Measurements from ENCODE around the gene IFT52. TPM values are rescaled to one million over a fixed set of nuclear protein-coding genes. Genes with fewer than 3 reads are reported as not detected.
"Not testable (repeated sequence)": the region's sequence is repeated elsewhere in the genome, so short reads cannot be mapped to it uniquely, and the experiment has no call there.

IFT52 gene
- total RNA-seq, 1 donor from 2014 or later: 55.4 TPM

DNA sequence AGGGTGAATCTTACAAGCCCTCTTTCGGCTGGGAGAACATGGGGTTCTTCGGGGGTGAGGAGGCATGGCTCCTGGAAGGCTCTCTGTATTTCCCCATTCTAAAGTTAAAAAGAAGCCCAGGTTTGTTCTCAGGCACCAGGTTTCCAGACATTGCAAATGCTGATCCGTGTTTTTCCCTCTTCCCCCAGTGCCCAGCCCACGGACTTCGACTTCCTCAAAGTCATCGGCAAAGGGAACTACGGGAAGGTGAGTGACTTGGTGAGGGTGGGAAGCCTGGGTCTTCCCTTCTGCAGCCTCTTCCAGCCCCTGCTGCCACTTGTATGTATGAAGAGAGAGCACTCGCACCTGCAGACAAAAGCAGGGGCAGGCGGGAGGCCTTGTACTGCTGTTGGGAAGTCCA lies 23.3 kb upstream of the IFT52 start:
- no peak for DNase-seq (ENCODE audit: low spot score)

DNA sequence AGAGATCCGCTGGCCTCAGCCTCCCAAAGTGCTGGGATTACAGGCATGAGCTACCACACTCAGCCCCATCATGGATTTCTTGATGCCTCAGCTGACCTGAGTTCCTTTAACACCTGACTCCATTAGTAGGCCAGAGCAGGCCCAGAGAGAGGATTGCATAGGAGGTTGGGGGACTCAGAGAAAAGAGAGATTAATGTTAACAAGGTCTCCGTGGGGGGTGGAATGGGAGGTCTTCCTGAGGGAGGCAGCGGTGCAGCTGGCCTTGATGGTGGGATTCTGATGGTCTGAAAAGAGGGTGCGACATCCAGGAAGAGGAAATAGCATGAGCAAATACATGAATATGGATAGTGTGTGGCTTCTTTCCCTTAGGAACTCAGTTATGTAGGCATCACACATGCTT lies 22.0 kb upstream of the IFT52 start:
- DNase-seq (ENCODE audit: low spot score): no peak

GRCh38 chr20:43569282-43569681 lies 21.5 kb upstream of the IFT52 start:
- DNase-seq (ENCODE audit: low spot score): no peak

DNA sequence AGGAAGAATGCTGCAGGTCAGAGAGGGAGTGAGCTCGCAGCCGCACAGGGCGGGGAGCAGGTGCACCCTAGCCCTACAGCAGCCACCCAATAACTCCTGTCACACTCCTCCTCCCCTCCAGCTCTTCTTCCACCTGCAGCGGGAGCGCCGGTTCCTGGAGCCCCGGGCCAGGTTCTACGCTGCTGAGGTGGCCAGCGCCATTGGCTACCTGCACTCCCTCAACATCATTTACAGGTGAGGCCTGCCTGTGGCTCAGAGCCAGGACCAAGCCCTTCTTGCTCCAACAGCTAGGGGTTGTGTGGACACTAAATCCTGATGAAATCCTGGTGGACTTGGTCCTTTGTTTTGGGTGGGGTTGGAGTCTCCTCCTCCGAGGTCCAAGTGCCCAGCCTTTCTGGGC lies 20.2 kb upstream of the IFT52 start:
- no peak for DNase-seq (ENCODE audit: low spot score)

GRCh38 chr20:43571310-43571709 lies 19.4 kb upstream of the IFT52 start:
- no peak for DNase-seq (ENCODE audit: low spot score)

- DNase-seq (ENCODE audit: low spot score): no peak
These were observed 19.0 kb upstream of the IFT52 start for GRCh38 chr20:43571771-43572170.

DNA sequence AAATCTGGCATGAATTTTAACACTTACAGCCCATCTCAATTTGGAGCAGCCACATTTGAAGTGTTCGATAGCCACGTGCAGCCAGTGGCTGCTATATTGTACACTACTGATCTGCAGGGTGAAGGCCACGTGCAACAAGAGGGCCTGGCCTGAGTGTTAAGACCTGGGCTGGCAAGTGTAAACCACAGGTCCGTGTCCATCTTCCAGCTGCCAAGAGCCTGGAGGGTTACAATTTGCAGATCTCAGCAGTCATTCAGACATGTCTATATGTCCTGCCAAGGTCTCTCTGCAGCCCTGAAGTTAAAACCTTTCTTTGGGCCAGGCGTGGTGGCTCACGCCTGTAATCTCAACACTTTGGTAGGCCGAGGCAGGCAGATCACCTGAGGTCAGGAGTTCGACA lies 17.8 kb upstream of the IFT52 start:
- DNase-seq (ENCODE audit: low spot score): no peak

GRCh38 chr20:43576108-43576507 lies 14.6 kb upstream of the IFT52 start:
- DNase-seq (ENCODE audit: low spot score): no peak

GRCh38 chr20:43579861-43580793 lies 10.6 kb upstream of the IFT52 start:
- DNase-seq (ENCODE audit: low spot score): no peak

DNA sequence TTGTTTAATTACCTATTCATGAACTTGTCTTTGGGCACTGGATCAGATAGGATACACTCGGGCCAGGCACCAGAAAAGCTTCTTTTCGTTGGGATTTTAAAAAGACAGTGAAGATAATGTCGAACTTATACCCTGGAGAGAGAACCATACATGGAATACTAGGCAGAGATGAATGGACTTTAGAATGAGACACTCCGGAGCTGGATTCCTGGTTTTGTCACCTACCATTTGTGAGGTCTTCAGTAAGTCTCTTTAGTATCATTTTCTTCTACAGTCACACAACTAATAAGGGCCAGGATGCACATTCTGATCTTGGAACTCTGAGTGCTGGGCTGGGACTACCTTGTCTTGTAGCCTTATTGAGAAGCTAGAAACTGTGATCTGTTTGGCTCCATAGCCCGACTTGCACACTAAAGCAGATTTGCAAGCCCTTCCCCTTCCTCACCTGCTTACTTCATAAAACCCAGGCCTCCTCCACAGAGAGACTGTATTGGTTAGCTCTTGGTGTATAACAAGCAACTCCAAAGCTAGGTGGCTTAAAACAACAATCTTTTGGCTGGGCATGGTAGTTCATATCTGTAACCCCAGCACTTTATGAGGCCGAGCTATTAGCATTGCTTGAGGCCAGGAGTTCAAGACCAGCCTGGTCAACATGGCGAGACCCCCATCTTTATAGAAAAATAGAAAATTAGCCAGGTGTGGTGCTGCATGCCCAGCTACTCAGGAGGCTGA lies 7.4 kb upstream of the IFT52 start:
- DNase-seq (ENCODE audit: low spot score): no peak

GRCh38 chr20:43583982-43584432 lies 6.7 kb upstream of the IFT52 start:
- DNase-seq (ENCODE audit: low spot score): peak; percentile 48

GRCh38 chr20:43584448-43585136 lies 6.1 kb upstream of the IFT52 start:
- no peak for DNase-seq (ENCODE audit: low spot score)

- no peak for DNase-seq (ENCODE audit: low spot score)
These were observed 4.1 kb upstream of the IFT52 start for GRCh38 chr20:43586641-43587040.

DNA sequence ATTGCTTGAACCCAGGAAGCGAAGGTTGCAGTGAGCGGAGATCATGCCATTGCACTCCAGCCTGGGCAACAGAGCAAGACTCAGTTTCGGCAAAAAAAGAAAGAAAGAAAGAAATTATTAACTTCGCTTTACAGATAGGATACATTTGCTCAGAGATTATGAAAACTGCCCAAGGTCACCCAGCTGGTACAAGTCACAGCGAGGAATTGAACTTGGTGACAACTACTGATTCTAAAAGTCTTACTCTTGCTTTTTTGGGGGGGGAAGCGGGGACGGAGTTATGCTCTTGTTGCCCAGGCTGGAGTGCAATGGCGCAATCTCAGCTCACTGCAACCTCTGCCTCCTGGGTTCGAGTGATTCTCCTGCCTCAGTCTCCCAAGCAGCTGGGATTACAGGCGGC lies 2.2 kb upstream of the IFT52 start:
- not testable (repeated sequence) for DNase-seq (ENCODE audit: low spot score)

- no peak for DNase-seq (ENCODE audit: low spot score)
These were observed 723 bp upstream of the IFT52 start for GRCh38 chr20:43590036-43590391.

GRCh38 chr20:43601960-43602359 lies 11.2 kb downstream of the IFT52 start:
- not testable (repeated sequence) for DNase-seq (ENCODE audit: low spot score)

DNA sequence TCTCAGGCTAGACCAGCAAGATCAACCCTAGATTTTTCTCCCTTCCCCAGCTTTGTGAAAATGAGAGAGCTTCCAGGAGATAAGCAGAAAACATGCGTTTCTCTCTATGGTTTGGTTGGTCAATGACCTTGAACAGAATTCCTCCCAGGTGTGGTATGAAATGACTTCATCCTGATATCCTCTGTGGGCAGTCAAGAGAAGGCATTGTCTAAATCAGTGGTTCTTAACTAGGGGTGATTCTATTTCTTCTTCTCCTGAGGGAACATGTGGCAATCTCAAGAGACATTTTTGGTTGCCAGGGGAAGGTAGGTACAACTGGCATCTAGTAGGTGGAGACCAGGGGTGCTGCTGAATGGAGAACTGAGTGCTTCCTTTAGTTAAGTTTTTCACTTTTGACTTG lies 12.4 kb downstream of the IFT52 start:
- no peak for DNase-seq (ENCODE audit: low spot score)

- DNase-seq (ENCODE audit: low spot score): no peak
These were observed 15.0 kb downstream of the IFT52 start for GRCh38 chr20:43605715-43606114.

GRCh38 chr20:43607278-43607677 lies 16.5 kb downstream of the IFT52 start:
- DNase-seq (ENCODE audit: low spot score): not testable (repeated sequence)

DNA sequence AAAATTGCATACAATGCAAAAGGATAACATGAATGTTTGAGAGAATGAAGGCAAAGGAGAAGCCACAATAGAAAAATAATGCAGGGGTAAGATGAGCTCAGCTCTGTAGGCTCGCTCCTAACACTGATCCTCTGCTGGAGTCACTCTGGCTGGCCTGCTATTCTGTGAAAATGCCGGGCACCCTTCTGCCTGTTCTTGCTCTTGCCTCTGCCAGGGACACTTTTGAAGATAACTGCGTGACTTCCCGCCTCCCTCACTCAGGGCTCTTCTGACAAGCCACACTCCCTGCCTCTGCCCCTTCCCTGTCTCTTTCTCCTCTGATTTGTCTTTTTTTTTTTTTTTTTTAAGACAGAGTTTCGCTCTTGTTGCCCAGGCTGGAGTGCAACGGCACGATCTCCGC lies 40.9 kb downstream of the IFT52 start:
- no peak for DNase-seq (ENCODE audit: low spot score)

DNA sequence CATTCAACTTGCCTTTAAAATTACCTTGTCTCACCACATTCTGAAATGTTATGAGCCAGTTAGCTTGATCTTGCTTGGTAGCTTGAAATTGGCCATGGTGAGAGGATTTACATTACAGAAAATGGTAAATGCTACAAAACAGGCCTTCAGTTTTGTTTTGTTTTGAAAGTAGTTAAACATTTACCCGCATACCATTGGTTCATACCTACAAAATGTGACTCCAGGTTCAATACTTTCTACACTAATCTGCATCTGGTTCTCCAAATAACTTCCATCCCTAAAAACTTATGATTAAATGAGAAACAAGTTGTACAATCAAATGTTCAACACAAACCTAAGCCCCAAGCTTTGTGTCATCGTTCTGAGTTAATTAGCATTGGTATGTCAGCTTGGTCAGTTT lies 45.7 kb downstream of the IFT52 start:
- no peak for DNase-seq (ENCODE audit: low spot score)

- no peak for DNase-seq (ENCODE audit: low spot score)
These were observed 51.8 kb downstream of the IFT52 start for GRCh38 chr20:43642548-43642947.

Measured in umbilical cord (tissue), 2 donors.